ENCODE measurements around the gene TP73.

The TP73 gene

GRCh38 chr1:3762873-3763228 lies 110.5 kb downstream of the TP73 start:
- TF ChIP-seq FOXP2 (optimal IDR thresholded peaks at IDR 0.05; ENCODE audit: borderline replicate concordance, extremely low read depth, extremely low read length, insufficient read depth) (no peak), SIN3A (IDR thresholded peaks at IDR 0.05; ENCODE audit: borderline replicate concordance, insufficient read depth, low read length) (no peak), REST (IDR thresholded peaks at IDR 0.05; ENCODE audit: insufficient read depth in 1 of 2, low read depth in 2 of 2, low read length in 2 of 2) (no peak), TAF1 (IDR thresholded peaks at IDR 0.05; ENCODE audit: borderline replicate concordance, insufficient read depth, low read length) (no peak), POLR2AphosphoS5 (IDR thresholded peaks at IDR 0.05; ENCODE audit: low read depth, low read length) (no peak)

GRCh38 chr1:3763351-3764125 lies 111.2 kb downstream of the TP73 start:
- TF ChIP-seq TAF1 (IDR thresholded peaks at IDR 0.05; ENCODE audit: borderline replicate concordance, insufficient read depth, low read length): no peak
- no peak for TF ChIP-seq REST (IDR thresholded peaks at IDR 0.05; ENCODE audit: insufficient read depth in 1 of 2, low read depth in 2 of 2, low read length in 2 of 2)
- TF ChIP-seq FOXP2 (optimal IDR thresholded peaks at IDR 0.05; ENCODE audit: borderline replicate concordance, extremely low read depth, extremely low read length, insufficient read depth): no peak
- TF ChIP-seq POLR2AphosphoS5 (IDR thresholded peaks at IDR 0.05; ENCODE audit: low read depth, low read length): no peak
- no peak for TF ChIP-seq SIN3A (IDR thresholded peaks at IDR 0.05; ENCODE audit: borderline replicate concordance, insufficient read depth, low read length)

- no peak for TF ChIP-seq TAF1 (IDR thresholded peaks at IDR 0.05; ENCODE audit: borderline replicate concordance, insufficient read depth, low read length)
- TF ChIP-seq REST (IDR thresholded peaks at IDR 0.05; ENCODE audit: insufficient read depth in 1 of 2, low read depth in 2 of 2, low read length in 2 of 2): no peak
- TF ChIP-seq SIN3A (IDR thresholded peaks at IDR 0.05; ENCODE audit: borderline replicate concordance, insufficient read depth, low read length): no peak
- TF ChIP-seq FOXP2 (optimal IDR thresholded peaks at IDR 0.05; ENCODE audit: borderline replicate concordance, extremely low read depth, extremely low read length, insufficient read depth): no peak
- TF ChIP-seq POLR2AphosphoS5 (IDR thresholded peaks at IDR 0.05; ENCODE audit: low read depth, low read length): no peak
Observed at GRCh38 chr1:3767328-3767925, 115.1 kb downstream of the TP73 start.

- no peak for TF ChIP-seq TAF1 (IDR thresholded peaks at IDR 0.05; ENCODE audit: borderline replicate concordance, insufficient read depth, low read length)
Observed at GRCh38 chr1:3768811-3769390, 116.6 kb downstream of the TP73 start.

GRCh38 chr1:3770047-3770765 lies 117.9 kb downstream of the TP73 start:
- TF ChIP-seq SIN3A (IDR thresholded peaks at IDR 0.05; ENCODE audit: borderline replicate concordance, insufficient read depth, low read length) (no peak), REST (IDR thresholded peaks at IDR 0.05; ENCODE audit: insufficient read depth in 1 of 2, low read depth in 2 of 2, low read length in 2 of 2) (no peak), FOXP2 (optimal IDR thresholded peaks at IDR 0.05; ENCODE audit: borderline replicate concordance, extremely low read depth, extremely low read length, insufficient read depth) (no peak), POLR2AphosphoS5 (IDR thresholded peaks at IDR 0.05; ENCODE audit: low read depth, low read length) (no peak), TAF1 (IDR thresholded peaks at IDR 0.05; ENCODE audit: borderline replicate concordance, insufficient read depth, low read length) (no peak)
